ENCODE results near the gene SLX9.

DNA sequence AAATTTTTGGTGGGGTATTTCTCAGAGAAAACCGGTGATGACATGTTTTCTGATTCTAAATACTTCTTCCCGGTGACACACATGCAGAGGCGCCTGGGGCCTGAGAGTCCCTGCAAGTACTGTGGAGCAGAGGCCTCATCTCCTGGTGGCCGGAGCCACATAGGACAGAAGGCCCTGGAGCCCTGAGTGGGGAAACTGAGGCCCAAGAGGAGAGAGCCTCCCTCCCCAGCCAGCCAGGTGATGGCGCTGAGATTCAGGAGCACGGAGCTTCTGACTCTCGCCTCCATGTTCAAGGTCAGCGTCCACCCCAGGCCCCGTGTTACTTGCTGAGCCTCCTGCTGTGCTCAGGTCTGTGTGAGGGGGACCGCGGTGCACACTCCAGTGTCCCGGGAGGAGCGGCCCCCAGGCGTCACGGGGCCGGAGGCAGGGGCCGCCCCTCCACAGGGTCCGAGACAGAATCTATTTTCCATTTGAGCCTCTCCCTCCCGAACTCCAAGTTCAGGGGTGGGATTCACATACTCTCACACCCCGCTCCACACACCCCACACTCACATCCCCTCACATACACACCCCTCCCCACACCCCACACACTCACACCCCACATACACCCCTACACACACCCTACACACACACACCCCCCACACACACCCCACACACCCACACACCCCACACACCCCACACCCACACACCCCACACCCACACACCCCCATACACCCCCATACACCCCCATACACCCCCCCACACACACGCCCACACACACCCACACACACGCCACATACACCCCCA lies 43.8 kb downstream of the SLX9 start:
- TF ChIP-seq ZNF274 (IDR thresholded peaks at IDR 0.05; ENCODE audit: low read depth, low read length), result no peak
- TF ChIP-seq YY1 (IDR thresholded peaks at IDR 0.05; ENCODE audit: insufficient read depth, insufficient read length), result no peak
- TF ChIP-seq SUZ12 (IDR thresholded peaks at IDR 0.05; ENCODE audit: extremely low read depth, insufficient read depth, insufficient read length), result no peak

All from NT2/D1 (cell line).